ENCODE data around the gene DENND5B.

DNA sequence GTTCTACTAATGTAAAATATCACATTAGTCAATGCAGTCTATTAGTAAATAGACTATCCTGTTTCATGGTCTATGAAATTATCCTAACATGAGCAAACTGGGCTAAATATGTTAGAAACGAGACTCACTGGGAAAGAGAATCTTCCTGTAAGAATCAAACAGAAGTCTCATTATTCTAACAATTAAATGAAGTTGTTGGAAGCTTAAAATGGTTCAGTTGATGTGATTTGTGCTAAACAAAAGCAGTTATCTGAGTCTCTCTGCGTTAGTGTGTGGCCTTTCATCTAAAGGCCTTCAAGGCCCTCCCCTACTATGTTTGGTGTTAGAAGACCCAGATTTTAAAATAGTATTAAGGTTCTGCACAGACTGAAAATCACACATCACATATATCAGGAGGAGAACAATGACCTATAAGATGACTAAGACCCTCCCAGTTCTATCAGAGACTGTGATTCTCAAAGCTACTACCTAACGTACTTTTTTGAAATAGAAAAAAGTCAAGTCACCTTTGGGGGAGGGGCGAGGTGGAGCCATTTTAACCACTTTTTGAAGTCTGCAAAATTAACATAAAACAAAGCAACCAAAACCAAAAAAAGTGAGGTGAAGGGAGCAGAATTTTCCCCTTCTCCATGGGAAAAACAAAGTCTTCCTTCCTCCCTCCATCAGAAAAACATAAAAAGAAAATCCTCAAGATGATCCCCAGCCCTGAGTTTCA is 82.3 kb downstream of the DENND5B start:
- TF ChIP-seq POLR2AphosphoS5 (IDR thresholded peaks at IDR 0.05; ENCODE audit: low read depth, low read length): no peak
- TF ChIP-seq, protein P1, sequence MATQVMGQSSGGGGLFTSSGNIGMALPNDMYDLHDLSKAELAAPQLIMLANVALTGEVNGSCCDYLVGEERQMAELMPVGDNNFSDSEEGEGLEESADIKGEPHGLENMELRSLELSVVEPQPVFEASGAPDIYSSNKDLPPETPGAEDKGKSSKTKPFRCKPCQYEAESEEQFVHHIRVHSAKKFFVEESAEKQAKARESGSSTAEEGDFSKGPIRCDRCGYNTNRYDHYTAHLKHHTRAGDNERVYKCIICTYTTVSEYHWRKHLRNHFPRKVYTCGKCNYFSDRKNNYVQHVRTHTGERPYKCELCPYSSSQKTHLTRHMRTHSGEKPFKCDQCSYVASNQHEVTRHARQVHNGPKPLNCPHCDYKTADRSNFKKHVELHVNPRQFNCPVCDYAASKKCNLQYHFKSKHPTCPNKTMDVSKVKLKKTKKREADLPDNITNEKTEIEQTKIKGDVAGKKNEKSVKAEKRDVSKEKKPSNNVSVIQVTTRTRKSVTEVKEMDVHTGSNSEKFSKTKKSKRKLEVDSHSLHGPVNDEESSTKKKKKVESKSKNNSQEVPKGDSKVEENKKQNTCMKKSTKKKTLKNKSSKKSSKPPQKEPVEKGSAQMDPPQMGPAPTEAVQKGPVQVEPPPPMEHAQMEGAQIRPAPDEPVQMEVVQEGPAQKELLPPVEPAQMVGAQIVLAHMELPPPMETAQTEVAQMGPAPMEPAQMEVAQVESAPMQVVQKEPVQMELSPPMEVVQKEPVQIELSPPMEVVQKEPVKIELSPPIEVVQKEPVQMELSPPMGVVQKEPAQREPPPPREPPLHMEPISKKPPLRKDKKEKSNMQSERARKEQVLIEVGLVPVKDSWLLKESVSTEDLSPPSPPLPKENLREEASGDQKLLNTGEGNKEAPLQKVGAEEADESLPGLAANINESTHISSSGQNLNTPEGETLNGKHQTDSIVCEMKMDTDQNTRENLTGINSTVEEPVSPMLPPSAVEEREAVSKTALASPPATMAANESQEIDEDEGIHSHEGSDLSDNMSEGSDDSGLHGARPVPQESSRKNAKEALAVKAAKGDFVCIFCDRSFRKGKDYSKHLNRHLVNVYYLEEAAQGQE (IDR thresholded peaks at IDR 0.05; ENCODE audit: insufficient read depth in 1 of 2, low read depth in 2 of 2, low read length in 2 of 2): no peak
- TF ChIP-seq FOXP2 (optimal IDR thresholded peaks at IDR 0.05; ENCODE audit: borderline replicate concordance, extremely low read depth, extremely low read length, insufficient read depth): no peak

All from PFSK-1 (cell line).